K562 (cell line): ENCODE data around the gene KCNH2. TPM values are rescaled to one million over a fixed set of nuclear protein-coding genes. Genes with fewer than 3 reads are reported as not detected.

Source experiments
- ETV6 ChIP-seq, 3 experiments: fragments of 150-350 bp in 1 of 3; sonication (generic) in 1 of 3; formaldehyde crosslinking in 1 of 3; IDR thresholded peaks; 2 replicates each; pipeline versions ENCODE4 v1.6.1 to v1.8.0; 2014 to 2022; ENCODE audit warnings: borderline replicate concordance in 2 of 3, low read depth in 2 of 3, antibody characterized with exemption in 1 of 3, low read length in 1 of 3, mild to moderate bottlenecking in 1 of 3, missing genetic modification reagents in 1 of 3
- FOXK1 ChIP-seq: sonication (generic); formaldehyde crosslinking; IDR thresholded peaks from 2 replicates; pipeline ENCODE4 v1.8.0; 2022; ENCODE audit warnings: missing genetic modification reagents, mild to moderate bottlenecking, borderline replicate concordance
- HCFC1 ChIP-seq: IDR thresholded peaks from 2 replicates; pipeline ENCODE4 v1.6.1; 2012; ENCODE audit warnings: low read depth, low read length, improper control_type of control experiment
- KDM2B ChIP-seq: fragments of 250-450 bp; sonication (Bioruptor Pico); IDR thresholded peaks from 2 replicates; pipeline ENCODE4 v1.8.0; 2021; ENCODE audit warnings: mild to moderate bottlenecking, moderate library complexity
- KLF10 ChIP-seq: fragments of 250-450 bp; sonication (Bioruptor Pico); IDR thresholded peaks from 2 replicates; pipeline ENCODE4 v1.6.1; 2021; ENCODE audit warnings: matching md5 sums
- MLX ChIP-seq, 2 experiments: fragments of 450-650 bp in 1 of 2; sonication (generic) in 1 of 2; formaldehyde crosslinking; conservative IDR thresholded peaks; 2 replicates each; pipeline versions ENCODE4 v1.4.0 to v1.8.1; 2020 to 2022; ENCODE audit warnings: mild to moderate bottlenecking in 1 of 2, missing genetic modification reagents in 1 of 2
- MYBL2 ChIP-seq, 2 experiments: fragments of 450-650 bp in 1 of 2; sonication (generic) in 1 of 2; formaldehyde crosslinking in 1 of 2; IDR thresholded peaks; 2 replicates each; pipeline versions ENCODE4 v1.6.1 to v1.8.1; 2017 to 2022; ENCODE audit warnings: borderline replicate concordance in 1 of 2, inconsistent platforms in 1 of 2, low read depth in 1 of 2, mild to moderate bottlenecking in 1 of 2, missing genetic modification reagents in 1 of 2, moderate library complexity in 1 of 2
- NR1H2 ChIP-seq: sonication (generic); formaldehyde crosslinking; IDR thresholded peaks from 2 replicates; pipeline ENCODE4 v1.4.0; 2020; ENCODE audit warnings: mild to moderate bottlenecking, missing genetic modification reagents
- NUFIP1 ChIP-seq: fragments of 450-650 bp; IDR thresholded peaks from 2 replicates; pipeline ENCODE4 v1.6.1; 2018; ENCODE audit not compliant: partially characterized antibody
- POU5F1 ChIP-seq: fragments of 150-350 bp; IDR thresholded peaks from 2 replicates; pipeline ENCODE4 v1.6.1; 2014; ENCODE audit warnings: borderline replicate concordance, low read length, low read depth, mild to moderate bottlenecking; ENCODE audit not compliant: partially characterized antibody
- RBM22 ChIP-seq: fragments of 200-400 bp; formaldehyde crosslinking; IDR thresholded peaks from 2 replicates; pipeline ENCODE4 v1.6.1; 2018; ENCODE audit warnings: low read length, low read depth; ENCODE audit not compliant: poor library complexity, severe bottlenecking
- SP2 ChIP-seq: IDR thresholded peaks from 2 replicates; pipeline ENCODE4 v1.6.1; 2011; ENCODE audit warnings: mild to moderate bottlenecking, low read depth, low read length, moderate library complexity; ENCODE audit not compliant: poor library complexity, severe bottlenecking; ENCODE audit errors: extremely low read depth
- TEAD1 ChIP-seq, 2 experiments: fragments of 450-650 bp in 1 of 2; sonication (generic) in 1 of 2; formaldehyde crosslinking; IDR thresholded peaks; 2 replicates each; pipeline versions ENCODE4 v1.4.0 to v1.8.0; 2020 to 2022; ENCODE audit warnings: mild to moderate bottlenecking in 2 of 2, missing genetic modification reagents in 1 of 2
- TFAP4 ChIP-seq: sonication (generic); formaldehyde crosslinking; IDR thresholded peaks from 2 replicates; pipeline ENCODE4 v1.8.0; 2022; ENCODE audit warnings: missing genetic modification reagents, mild to moderate bottlenecking, moderate library complexity, borderline replicate concordance
- YY1 ChIP-seq, 3 experiments: IDR thresholded peaks; 2 replicates each; pipeline ENCODE4 v1.6.1; 2011; ENCODE audit warnings: low read length in 2 of 3, mild to moderate bottlenecking in 2 of 3, moderate library complexity in 2 of 3, borderline replicate concordance in 1 of 3, control low read depth in 1 of 3, low read depth in 1 of 3; ENCODE audit not compliant: insufficient read depth in 3 of 3, insufficient replicate concordance in 2 of 3, control insufficient read depth in 1 of 3, insufficient read length in 1 of 3; ENCODE audit errors: extremely low read depth in 1 of 3
- ZNF280A ChIP-seq: fragments of 450-650 bp; IDR thresholded peaks from 2 replicates; pipeline ENCODE4 v1.6.1; 2018; ENCODE audit warnings: mild to moderate bottlenecking, low read depth; ENCODE audit not compliant: partially characterized antibody
- ZNF395 ChIP-seq: fragments of 200-800 bp; sonication (Bioruptor generic); IDR thresholded peaks from 2 replicates; pipeline ENCODE4 v1.6.1; 2017; ENCODE audit warnings: missing genetic modification characterization, missing compliant biosample characterization
- ZNF436 ChIP-seq: fragments of 250-450, 450-650 bp; sonication (Bioruptor Pico); formaldehyde crosslinking; IDR thresholded peaks from 2 replicates; pipeline ENCODE4 v1.7.0; 2020; ENCODE audit warnings: mild to moderate bottlenecking
- ZNF778 ChIP-seq: fragments of 450-650 bp; formaldehyde crosslinking; IDR thresholded peaks from 2 replicates; pipeline ENCODE4 v1.4.0; 2020; ENCODE audit warnings: mild to moderate bottlenecking, moderate library complexity
- polyA plus RNA-seq, 8 experiments: library from polyadenylated mRNA; depleted of rRNA in 4 of 8; stranded (reverse) in 5 of 8; unstranded in 3 of 8; fragments of >200 nt; fragmentation: Nextera tagmentation in 2 of 8; fragmentation: Illumina TruSeq in 1 of 8; extraction: Ambion mirVana in 2 of 8; extraction: Trizol in 1 of 8; gene quantifications; 2 replicates each; pipeline versions ENCODE4 v1.2.1 to v1.2.3, GENCODE V29; 2011 to 2014; ENCODE audit warnings: inconsistent platforms in 1 of 8, missing spikeins in 1 of 8
- total RNA-seq, 7 experiments: library from RNA; depleted of rRNA in 6 of 7; stranded (reverse); fragments of >200 nt in 6 of 7; fragmentation: Illumina TruSeq in 2 of 7; extraction: Trizol in 2 of 7; gene quantifications; 2 replicates each; pipeline versions ENCODE4 v1.2.1 to v1.2.3, GENCODE V29; 2011 to 2021; ENCODE audit warnings: low replicate concordance in 1 of 7

The KCNH2 gene
- total and polyA plus RNA-seq, 9 of the 15 experiments (the other 6 are each of a cell fraction or from before 2014, with no cell fraction given) = 18.1 to 368 (median 218) TPM

GRCh38 chr7:151008511-151009323 lies 30.6 kb upstream of the KCNH2 start (continued):
- peak; percentile 93 for TF ChIP-seq TFAP4 (CRISPR knock-in tag)
- TF ChIP-seq TEAD1 (CRISPR knock-in tag; IDR thresholded peaks at IDR 0.05) = peak in 1 of 2 experiments; percentile 63; a peak in 2 of 4 replicates
- TF ChIP-seq NUFIP1 = no peak
- peak; percentile 46; the same call in 1 of the 2 replicates for TF ChIP-seq KDM2B (CRISPR knock-in tag)
- TF ChIP-seq POU5F1 = peak; percentile 38
- TF ChIP-seq MLX (CRISPR knock-in tag; conservative IDR thresholded peaks at IDR 0.05) = no peak
- TF ChIP-seq FOXK1 (CRISPR knock-in tag) = no peak
- peak; percentile 88 for TF ChIP-seq RBM22
- peak; percentile 83 for TF ChIP-seq HCFC1
- TF ChIP-seq ETV6 (IDR thresholded peaks at IDR 0.05; ENCODE audit: borderline replicate concordance in 1 of 2, low read depth in 2 of 2, low read length in 1 of 2) = peak; percentile 15 to 78; a peak in 3 of 4 replicates
- TF ChIP-seq ETV6 (CRISPR knock-in tag; IDR thresholded peaks at IDR 0.05; ENCODE audit: borderline replicate concordance) = peak; percentile 14; the same call in 1 of the 2 replicates
- no peak for TF ChIP-seq ZNF436
- no peak for TF ChIP-seq ZNF778 (CRISPR knock-in tag)
- TF ChIP-seq NR1H2 = no peak
- no peak for TF ChIP-seq ZNF280A
- peak in 2 of 3 experiments; percentile 83 to 86 for TF ChIP-seq YY1 (IDR thresholded peaks at IDR 0.05; ENCODE audit: borderline replicate concordance in 1 of 3, control insufficient read depth in 1 of 3, extremely low read depth in 1 of 3, insufficient read depth in 3 of 3, insufficient read length in 1 of 3, insufficient replicate concordance in 2 of 3, low read depth in 1 of 3, low read length in 2 of 3)
- no peak for TF ChIP-seq KLF10 (CRISPR knock-in tag)
- peak; percentile 67; the same call in 1 of the 2 replicates for TF ChIP-seq MYBL2 (IDR thresholded peaks at IDR 0.05; ENCODE audit: low read depth)
- TF ChIP-seq MYBL2 (CRISPR knock-in tag; IDR thresholded peaks at IDR 0.05; ENCODE audit: borderline replicate concordance) = no peak
- peak; percentile 88 for TF ChIP-seq SP2
- peak; percentile 10; the same call in 1 of the 2 replicates for TF ChIP-seq ZNF395
